Measurements from ENCODE around the gene TFIP11.

TFIP11 gene

DNA sequence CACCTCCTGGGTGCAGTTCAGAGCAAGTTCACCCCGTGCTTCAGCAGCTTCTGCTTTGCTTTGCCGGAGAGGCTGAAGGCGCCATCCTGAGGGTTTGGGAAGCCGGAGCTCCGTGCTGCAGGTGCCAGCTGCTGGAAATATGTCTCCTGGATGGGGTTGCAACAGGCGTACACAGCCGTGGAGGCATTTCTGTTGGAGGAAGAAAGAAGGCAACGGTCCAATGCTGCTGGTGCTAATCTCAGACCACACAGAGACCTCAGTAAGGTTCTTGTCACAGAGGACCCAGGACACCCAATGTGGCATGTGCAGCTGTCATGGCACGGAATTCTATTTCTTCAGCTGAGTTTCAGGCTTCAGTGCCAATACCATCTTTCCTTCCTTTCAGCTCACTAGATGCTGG, 59.1 kb downstream of the TFIP11 start:
- no peak overlapping the region for H3K4me3 ChIP-seq (ENCODE audit: low read depth, low read length)
- no peak for DNase-seq (ENCODE audit: low read depth)
- TF ChIP-seq, protein P1, sequence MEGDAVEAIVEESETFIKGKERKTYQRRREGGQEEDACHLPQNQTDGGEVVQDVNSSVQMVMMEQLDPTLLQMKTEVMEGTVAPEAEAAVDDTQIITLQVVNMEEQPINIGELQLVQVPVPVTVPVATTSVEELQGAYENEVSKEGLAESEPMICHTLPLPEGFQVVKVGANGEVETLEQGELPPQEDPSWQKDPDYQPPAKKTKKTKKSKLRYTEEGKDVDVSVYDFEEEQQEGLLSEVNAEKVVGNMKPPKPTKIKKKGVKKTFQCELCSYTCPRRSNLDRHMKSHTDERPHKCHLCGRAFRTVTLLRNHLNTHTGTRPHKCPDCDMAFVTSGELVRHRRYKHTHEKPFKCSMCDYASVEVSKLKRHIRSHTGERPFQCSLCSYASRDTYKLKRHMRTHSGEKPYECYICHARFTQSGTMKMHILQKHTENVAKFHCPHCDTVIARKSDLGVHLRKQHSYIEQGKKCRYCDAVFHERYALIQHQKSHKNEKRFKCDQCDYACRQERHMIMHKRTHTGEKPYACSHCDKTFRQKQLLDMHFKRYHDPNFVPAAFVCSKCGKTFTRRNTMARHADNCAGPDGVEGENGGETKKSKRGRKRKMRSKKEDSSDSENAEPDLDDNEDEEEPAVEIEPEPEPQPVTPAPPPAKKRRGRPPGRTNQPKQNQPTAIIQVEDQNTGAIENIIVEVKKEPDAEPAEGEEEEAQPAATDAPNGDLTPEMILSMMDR (IDR thresholded peaks at IDR 0.05; ENCODE audit: low read depth, low read length, missing control alignments), result no peak

DNA sequence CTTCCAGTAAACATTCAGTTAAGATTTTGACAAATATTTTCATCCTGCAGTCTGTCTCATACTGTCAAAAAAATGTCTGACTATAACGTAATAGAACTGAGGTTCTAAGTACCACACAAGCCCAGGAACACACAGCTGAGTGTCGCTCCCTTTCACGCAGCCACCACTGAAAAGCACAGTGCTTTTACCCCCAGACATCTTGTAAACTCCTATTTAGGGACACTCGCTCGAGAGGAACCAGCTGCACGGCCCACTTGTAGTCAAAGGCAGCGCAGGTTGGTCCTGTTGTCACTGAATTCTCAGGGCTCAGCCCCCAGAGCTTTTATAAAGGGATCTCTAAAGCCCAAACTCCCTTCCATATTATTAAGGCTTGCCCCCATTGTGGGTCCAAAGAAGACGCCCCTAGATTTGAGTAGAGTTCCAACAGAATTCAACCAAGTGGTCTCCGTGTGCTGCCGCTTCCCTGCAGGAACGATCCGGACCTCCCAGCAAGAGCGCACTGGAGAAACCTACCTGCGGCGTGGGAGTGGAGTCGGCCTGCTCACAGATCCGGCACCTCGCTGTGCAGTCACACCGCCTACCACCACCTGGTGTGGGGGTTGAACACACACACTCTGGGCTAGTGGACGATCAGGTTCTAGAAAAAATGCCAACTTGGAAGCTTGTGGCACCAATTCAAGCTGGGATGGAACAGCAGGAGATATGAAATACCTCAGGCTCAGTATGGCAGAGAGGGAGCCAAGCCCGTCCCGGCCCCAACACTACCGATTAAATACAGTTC, 59.8 kb downstream of the TFIP11 start:
- no peak for DNase-seq (ENCODE audit: low read depth)
- TF ChIP-seq, protein P1 (IDR thresholded peaks at IDR 0.05; ENCODE audit: low read depth, low read length, missing control alignments), result no peak
- H3K4me3 ChIP-seq (ENCODE audit: low read depth, low read length), result no peak overlapping the region

DNA sequence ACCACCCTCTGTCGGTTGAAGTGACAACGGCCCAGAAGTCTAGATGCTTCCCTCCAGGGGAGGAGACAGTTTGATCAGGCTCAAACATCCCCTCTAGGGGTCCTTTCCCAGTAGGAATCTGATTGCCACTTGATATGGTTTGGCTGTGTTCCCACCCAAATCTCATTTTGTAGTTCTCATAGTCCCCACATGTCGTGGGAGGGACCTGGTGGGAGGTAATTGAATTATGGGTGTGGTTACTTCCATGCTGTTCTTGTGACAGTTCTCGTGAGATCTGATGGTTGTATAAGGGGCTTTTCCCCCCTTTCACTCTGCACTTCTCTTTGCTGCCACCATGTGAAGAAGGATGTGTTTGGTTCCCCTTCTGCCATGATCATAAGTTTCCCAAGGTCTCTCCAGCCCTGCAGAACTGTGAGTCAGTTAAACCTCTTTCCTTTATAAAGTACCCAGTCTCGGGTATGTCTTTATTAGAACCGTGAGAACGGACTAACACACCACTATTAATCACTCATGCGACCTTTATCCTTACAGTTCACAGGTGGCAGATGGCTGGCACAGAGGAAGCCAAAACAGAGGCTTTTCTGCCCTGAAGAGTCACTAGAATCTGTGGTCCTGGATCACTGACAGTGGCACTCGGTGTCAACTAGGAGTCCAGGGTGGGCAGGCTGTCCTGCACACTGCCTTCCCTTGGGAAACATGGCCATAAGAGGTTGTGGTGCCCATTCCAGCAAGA, 61.7 kb downstream of the TFIP11 start:
- no peak for DNase-seq (ENCODE audit: low read depth)
- TF ChIP-seq, protein P1 (IDR thresholded peaks at IDR 0.05; ENCODE audit: low read depth, low read length, missing control alignments), result no peak

DNA sequence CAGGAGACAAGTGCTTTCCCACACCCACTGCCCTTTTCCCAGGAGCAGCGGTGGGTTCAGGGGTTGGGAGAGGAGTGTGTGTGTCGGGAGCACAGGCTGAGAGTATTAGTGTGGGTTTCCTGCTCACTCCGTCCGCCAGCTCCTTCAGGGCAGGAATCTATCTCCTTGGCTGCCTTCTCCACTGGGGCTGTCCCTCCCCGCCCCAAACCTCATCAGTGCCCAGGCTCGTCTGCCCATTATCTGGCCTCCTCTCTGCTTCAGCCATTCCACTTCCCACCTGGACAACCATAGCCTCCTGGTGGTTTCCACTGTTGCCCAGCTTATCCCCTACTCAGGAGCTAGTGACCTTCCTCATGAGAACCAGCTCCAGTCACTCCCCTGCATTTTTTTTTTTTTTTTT, 63.3 kb downstream of the TFIP11 start:
- no peak for DNase-seq (ENCODE audit: low read depth)
- H3K4me3 ChIP-seq (ENCODE audit: low read depth, low read length), result no peak overlapping the region
- TF ChIP-seq, protein P1 (IDR thresholded peaks at IDR 0.05; ENCODE audit: low read depth, low read length, missing control alignments), result no peak

More for the DNA sequence above, 61.7 kb downstream of the TFIP11 start:
- no peak overlapping the region for H3K4me3 ChIP-seq (ENCODE audit: low read depth, low read length)

DNA sequence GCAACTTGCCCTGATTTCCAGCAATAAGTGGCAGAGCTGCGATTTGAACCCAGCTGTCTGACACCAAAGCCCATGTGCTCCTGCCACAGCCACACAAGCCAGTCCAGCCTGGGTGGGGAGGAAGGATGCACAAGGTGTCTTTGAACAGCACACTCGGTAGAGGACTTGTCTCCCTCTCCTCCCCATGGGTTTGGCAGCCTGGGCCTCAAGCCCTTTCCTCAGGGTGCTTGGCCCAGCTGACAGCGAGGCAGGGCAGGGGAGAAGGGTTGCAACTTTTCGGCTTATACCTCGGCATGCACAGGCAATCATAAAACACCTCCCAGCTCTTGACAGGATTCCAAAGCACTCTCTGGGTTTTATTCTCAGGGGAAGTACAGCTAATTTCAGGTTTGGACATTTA, 63.9 kb downstream of the TFIP11 start:
- TF ChIP-seq, protein P1 (IDR thresholded peaks at IDR 0.05; ENCODE audit: low read depth, low read length, missing control alignments), result no peak
- no peak for DNase-seq (ENCODE audit: low read depth)
- no peak overlapping the region for H3K4me3 ChIP-seq (ENCODE audit: low read depth, low read length)

DNA sequence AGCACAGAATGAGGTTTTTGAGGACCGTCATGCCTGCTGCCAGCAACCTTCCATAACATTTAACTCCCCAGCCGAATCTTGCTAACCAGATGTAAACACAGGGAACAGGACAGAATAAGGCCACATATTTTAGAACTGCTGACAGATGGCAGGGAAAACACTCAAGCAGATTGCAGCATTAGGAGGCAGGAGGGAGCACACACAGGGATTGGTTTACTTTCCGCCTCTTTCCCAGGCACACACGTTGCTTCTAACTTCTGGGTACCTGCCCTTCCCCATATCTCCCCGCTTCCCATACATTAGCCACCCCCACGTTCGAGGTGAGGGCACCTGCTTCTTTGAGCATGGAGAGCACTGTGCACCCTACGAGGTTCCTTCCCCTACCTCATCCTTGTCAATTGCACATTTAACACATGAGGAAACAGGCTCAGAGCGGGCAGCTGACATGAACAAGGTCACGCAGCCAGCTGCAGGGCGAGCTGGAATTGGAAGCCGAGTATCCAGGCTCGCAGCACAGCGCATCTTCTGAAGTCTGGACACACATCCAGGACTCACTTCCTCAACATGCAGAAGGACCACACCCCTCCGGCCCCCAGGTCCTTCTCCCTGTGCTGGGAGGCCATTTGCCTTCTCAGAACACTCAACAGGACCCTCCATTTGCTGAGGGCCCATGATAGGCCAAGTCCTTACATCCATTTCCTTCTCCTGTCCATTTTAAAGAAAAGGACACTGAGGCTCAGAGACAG, 64.5 kb downstream of the TFIP11 start:
- H3K4me3 ChIP-seq (ENCODE audit: low read depth, low read length), result no peak overlapping the region
- DNase-seq (ENCODE audit: low read depth), result no peak
- TF ChIP-seq, protein P1 (IDR thresholded peaks at IDR 0.05; ENCODE audit: low read depth, low read length, missing control alignments), result no peak

Measured in GM12864 (cell line).